GM12872 (cell line): ENCODE data around the gene NCR3LG1.

Experiments
- CTCF ChIP-seq: IDR thresholded peaks from 3 replicates; pipeline ENCODE4 v1.5.1; 2011; ENCODE audit warnings: low read depth, mild to moderate bottlenecking, low read length, moderate library complexity; ENCODE audit not compliant: insufficient read depth

Gene NCR3LG1

DNA sequence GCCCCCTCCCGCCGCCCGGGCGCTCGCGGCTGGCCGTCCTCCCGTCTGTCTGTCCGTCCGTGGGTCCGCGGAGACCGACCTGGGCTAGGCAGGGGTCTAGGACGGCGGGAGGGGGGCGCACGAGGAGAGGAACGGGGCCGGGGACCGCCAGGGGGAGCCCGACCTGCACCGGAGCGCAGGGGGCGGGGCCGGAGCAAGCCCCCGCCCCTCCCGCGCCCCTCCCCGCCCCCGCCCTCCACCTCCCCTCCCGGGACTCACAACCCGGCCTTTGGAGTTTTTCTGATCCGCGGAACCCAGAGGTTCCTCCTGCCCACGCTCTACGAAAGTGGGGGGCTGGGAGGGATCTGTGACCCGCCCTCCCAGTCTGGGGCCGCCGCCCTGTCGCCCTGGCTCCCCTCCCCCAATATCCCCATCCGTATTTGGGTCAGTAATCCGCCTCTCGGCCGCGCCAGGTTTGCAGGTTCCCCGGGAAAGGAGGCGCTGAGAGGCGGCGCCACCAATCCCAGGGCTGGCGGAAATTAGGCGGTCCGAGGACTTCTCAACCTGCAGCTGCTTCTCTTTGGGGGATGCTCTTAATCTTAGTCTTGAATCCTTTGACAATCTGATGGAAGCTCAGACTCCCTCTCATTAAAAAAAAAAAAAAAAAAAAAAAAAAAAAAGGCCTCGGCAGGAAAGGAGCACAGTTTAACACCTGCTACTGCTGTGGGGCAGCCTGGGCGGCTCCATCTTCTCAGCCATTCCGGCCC, 37.8 kb downstream of the NCR3LG1 start:
- TF ChIP-seq CTCF, result peak; percentile 59; the same call in 2 of the 3 replicates

DNA sequence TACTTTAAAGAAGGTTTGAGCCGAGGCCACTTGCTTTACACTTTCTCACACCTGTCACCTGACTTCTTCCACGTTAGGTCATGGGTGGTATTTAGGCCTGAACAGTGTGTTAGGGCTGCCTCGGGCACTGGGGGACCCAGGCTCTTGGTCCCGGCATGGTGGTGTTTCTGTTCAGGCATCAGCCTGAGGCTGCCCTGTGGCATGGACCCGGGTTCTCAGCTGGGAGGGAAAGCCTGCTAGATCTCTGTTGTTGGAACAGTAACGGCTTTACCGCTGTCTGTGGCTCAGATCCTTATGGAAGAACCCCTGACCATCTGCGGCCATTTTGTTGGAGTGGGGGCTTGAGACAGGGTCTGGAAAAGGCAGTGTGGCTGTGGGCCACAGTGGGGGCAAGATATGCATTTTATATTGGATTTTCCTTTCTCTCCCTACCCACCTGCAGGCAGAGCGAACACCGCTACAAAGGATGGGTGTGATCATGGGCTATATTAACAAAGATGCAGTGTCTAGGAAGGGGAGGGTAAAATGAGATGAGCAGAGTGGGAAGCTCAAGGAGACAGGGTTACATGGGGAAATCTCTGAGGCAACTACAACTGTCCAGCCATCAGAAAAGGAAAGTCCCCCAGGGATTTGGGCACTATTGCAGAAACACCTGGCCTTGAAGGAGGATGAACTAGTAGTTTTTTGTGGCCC, 38.5 kb downstream of the NCR3LG1 start:
- TF ChIP-seq CTCF, result no peak

GRCh38 chr11:17391493-17392355, 40.1 kb downstream of the NCR3LG1 start:
- TF ChIP-seq CTCF, result no peak

- TF ChIP-seq CTCF, result no peak
Observed at GRCh38 chr11:17392872-17393271, 41.3 kb downstream of the NCR3LG1 start.

DNA sequence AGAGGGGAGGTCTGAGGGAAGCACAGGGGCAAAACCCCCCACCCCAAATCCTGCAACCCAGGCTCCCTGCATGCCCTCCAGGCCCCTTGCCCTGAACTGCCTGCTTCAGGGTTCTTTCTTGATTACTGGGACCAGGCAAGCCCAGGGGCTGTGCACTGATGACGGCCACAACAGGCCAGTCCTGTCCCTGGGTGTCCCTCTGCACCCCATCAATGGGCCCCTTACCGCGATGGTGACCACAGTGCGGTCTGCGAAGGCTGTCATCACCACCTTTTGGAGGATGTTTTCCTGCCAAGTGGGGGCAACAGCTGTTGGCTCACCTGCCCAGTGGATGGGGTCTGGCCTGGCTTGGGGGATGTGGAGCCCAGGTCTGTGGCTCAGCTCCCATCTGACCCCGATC, 41.9 kb downstream of the NCR3LG1 start:
- TF ChIP-seq CTCF, result no peak

DNA sequence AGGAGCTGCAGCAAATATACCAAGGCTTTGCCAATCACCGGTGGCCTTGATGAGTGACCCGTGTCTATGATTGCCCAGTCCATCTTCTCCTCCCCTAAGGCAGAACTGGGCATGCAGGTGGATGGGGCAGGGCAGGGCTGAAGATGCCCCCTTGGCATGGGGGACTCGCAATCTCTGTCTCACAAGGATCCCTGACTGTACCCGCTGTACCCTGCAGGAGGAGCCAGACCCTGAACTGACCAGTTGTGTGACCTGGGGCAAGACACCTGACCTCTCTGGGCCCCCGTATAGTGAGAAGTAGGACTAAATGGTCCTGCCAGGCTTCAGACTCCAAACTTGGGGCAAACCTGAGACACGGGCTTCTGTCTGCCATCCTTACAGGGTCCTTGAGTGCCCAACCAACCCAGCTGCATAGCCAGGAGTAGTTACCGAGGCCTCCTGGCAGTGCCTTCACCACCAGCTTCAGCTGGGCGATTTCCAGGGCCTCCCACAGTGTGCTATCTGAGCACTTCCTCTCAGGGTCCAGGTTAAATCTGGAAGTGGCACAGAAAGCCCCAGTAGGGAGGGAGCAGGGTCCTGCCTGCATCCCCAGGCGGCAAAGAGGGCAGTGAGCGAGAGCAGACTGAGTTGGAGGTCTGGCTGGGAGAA, 43.3 kb downstream of the NCR3LG1 start:
- TF ChIP-seq CTCF, result no peak; the same call in 2 of the 3 replicates

DNA sequence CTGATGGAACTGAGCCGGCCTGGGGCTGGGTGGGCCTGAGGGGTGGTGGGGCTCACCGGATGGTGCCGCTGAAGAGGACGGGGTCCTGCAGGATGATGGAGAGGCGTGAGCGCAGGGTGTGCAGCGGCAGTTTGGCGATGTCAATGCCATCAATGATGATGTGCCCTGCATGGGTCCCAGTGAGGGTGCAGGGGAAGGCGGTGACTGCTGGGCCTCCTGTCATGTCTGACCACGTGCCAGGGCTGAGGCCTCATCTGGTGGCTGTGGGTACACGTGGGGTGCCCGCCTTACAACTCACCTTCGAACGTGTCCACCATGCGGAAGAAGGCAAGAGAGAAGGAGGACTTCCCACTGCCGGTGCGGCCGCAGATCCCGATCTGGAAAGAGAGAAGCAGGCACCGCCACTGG, 44.0 kb downstream of the NCR3LG1 start:
- no peak for TF ChIP-seq CTCF
